ENCODE data around the gene VWA2.
A peak's percentile ranks its signal among the peaks of the same experiment; 100 is the strongest.

The VWA2 gene

DNA sequence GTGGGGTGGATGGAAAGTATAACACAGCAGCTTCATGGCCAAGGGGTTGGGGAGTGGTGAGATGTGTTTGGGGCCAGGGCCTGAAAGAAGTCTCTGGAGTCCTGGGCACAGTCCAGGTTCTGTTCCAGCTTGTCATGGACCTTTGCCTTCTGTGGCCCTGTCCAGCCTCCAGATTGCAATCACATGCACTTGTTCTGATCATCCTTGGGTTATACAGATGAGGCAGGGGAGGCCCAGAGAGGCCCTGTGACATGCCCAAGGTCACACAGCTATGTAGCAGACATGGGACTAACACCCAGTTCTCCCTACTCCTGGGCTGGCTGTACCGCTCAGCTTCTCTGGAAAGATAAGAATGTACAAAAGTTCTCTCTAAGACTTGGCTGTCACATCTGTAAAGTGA is 11.7 kb downstream of the VWA2 start:
- DNase-seq = no peak

DNA sequence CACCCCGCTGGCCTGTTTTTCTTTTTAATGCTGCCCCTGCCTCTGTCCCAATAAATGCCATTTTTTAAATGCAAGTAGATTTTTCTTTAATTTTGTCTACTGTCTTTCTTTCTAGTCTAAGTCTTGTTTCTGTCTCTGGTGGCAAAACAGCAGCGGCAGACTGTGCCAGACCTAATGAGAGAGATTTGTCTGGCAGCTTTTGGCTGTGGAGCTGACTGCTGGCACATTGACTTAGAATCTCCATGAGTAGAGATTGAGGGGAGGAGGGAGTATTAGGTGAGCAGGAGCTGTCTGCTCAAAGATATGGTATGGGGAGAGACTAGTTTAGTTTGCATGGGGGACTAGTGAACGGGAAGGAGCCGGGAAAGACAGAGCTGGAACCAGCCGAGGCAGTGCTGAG is 13.0 kb downstream of the VWA2 start:
- no peak for DNase-seq

- no peak for DNase-seq
Observed at GRCh38 chr10:114252883-114253282, 13.8 kb downstream of the VWA2 start.

GRCh38 chr10:114255227-114255626 is 16.2 kb downstream of the VWA2 start:
- no peak for DNase-seq

- DNase-seq = no peak
Observed at GRCh38 chr10:114256008-114256765, 17.1 kb downstream of the VWA2 start.

- no peak for DNase-seq
Observed at GRCh38 chr10:114256822-114257221, 17.8 kb downstream of the VWA2 start.

DNA sequence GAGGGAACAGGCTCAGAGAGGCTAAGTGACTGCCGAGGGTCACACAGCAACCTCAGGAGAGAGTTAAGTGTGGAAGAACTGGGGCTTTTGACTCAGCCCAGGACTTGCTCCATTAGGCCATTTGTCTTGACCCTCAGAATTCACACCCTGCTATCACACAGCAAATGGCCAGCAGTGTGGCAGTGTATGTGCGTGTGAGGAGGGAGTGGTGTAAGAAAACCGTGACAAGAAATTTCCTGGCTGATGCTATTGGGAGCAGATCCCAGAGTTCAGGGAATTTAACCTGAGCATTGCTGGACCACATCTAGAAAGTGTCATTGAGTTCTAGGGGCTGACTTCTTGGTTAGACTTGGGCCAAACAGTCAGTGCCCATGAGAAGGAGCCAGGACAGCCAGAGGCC is 18.4 kb downstream of the VWA2 start:
- DNase-seq = no peak

GRCh38 chr10:114258274-114258840 is 19.3 kb downstream of the VWA2 start:
- DNase-seq = no peak

DNA sequence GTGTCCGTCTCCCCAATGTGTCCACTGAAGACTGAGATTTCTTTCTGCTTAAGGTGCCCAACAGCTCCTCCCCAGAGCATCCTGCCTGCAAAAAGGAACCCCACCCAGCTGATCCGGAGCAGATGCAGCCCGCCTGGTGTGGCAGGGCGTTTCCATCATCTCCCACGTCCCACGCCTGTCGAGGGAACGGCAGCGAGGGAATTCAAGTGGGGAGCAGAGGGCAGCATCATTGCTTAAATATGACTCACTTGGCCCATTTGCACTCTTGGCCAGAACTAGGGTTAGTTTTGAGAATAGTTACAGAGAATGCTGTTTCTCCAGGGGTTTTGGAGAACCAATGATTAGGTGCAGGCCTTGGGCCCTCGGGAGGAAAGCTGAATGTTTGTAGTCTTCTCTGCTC is 20.8 kb downstream of the VWA2 start:
- no peak for DNase-seq

GRCh38 chr10:114260366-114260765 is 21.3 kb downstream of the VWA2 start:
- no peak for DNase-seq

DNA sequence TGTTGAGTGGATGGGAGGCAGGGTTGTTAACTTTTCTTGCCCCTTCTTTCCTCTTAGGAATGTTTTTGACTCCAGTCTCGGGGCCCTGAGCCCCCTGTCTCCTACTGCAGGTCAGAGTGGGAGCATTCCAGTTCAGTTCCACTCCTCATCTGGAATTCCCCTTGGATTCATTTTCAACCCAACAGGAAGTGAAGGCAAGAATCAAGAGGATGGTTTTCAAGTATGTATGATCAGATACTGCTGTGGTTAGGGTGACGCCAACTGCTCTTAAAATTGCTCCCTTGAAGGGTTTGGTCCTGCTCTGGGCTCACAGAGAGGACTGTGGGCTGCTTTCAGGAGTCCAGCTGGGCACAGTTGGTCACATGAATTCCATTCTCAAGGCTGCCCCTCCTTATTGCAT is 22.0 kb downstream of the VWA2 start:
- no peak for DNase-seq

GRCh38 chr10:114262496-114262895 is 23.4 kb downstream of the VWA2 start:
- no peak for DNase-seq

- DNase-seq = no peak
Observed at GRCh38 chr10:114265392-114266053, 26.5 kb downstream of the VWA2 start.

DNA sequence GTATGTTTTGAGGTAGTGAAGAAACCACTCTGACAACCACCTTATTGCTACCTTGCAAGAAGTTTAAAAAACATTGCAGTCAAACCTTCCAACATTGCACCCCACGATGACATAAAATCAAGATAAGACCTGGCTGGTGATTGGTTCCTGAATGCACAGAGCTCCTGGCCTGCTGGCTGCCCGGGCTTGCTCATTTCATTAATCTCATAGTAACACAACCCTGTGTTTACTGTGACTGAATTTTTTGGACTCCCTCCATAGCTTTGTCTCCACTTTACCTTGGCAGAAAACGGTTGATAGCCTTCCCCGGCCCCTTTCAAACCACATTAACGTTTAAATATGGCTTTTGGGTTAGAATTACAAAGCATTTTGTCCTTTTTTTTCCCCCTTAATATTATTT is 27.5 kb downstream of the VWA2 start:
- DNase-seq = peak; percentile 7

DNA sequence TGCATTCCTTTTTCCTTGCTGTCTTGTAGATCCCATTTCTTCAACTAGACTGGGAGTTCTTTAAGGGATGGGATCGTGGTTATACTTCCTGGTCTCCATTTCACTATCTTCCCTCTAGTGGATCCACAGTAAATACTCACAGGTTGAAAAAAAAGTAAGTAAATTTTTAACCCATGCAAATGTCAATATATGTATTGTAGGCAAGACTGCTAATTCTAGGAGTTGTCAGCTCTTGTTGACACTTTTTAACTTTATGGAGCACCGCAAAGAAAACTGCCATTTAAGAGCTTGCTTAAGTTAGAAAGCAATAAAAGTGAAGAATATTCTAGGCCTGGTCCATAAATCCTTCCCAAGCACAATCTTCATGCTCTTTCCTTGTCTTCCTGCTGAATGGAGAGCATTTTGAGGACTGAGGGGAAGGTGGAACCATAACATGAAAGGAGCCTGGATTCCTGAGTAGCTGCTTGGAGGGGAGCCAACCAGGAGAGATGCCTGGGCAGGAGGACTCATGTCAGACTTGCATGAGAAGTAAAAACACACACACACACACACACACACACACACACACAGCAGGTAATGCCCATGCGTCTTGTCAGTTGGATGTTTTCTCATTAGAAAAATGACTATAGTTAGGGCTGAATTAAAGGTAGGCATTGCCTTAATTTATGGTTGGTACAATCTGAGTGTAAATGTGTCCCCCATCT is 32.2 kb downstream of the VWA2 start:
- no peak for DNase-seq

DNA sequence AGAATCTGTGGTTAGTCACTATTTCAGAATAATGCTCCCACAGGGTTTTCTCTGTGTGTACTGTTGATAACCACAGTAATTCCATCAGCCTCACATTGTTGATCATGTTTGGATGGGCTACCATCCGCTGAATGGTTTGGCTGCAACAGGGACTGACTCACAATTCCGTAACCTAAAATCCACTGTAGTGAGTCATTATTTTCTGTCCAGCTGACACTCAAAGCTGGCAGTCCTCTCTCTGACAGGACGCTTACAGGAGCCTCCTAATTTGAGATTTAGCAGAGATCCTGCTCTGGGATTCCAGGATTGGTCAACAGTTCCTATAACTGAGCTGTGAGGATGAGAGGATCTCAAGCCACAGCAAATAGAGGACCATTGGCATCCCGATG is 32.7 kb downstream of the VWA2 start:
- no peak for DNase-seq

- DNase-seq = no peak
Observed at GRCh38 chr10:114272696-114273095, 33.6 kb downstream of the VWA2 start.

- no peak for DNase-seq
Observed at GRCh38 chr10:114273910-114274309, 34.9 kb downstream of the VWA2 start.

DNA sequence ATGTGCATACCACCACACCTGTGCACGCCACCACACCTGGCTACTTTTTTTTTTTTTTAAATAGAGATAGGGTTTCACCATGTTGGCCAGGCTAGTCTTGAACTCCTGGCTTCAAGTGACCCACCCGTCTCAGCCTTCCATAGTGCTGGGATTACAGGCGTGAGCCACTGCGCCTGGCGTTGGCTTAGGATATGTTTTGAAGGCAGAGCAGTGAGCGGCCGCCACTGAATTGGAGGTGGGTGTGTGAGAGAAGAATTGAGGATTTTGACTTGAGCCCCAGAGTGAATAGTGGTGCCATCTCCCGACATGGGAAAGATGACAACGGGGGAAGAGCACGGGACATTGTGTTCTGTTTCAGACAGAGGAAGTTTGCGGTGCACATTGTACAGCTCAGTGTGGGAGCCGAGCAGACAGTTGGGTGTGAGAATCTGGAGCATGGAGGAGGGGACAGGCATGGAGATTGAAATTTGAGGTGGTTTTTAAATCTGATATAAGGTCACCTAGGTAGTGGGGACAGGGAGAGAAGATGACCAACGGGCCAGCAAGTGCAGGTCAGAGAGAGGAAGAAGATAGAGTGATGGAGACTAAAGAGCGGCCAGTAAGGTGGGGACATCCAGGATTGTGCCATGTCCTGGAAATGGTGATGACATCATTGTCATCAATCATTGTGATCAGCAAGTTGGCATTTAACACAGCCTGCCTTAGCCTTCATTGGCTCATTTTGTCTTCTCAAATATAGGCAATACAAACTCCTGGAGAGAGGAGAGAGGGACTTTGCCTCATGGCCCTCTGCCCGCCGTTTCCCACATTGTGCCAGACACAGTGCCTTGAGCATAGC is 35.8 kb downstream of the VWA2 start:
- DNase-seq = no peak

DNA sequence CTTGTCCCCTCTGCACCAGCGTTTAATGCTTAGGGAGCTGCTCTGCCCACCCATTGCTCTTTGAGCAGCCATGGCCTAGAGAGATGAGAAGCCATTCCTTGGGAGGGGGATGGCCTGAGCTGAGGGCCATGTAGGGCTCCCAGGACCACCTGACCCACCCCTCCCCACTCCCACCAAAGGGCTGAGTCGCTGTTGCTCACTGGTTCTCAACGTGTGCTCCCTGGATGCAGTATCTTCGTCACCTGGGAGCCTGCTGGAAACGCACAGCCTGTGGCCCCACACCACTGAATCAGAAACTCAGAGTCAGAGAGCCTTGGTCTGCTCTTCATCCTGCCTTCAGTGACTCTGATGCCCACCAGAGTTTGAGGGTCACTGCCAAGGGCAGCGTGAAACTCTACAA is 37.0 kb downstream of the VWA2 start:
- DNase-seq = no peak

DNA sequence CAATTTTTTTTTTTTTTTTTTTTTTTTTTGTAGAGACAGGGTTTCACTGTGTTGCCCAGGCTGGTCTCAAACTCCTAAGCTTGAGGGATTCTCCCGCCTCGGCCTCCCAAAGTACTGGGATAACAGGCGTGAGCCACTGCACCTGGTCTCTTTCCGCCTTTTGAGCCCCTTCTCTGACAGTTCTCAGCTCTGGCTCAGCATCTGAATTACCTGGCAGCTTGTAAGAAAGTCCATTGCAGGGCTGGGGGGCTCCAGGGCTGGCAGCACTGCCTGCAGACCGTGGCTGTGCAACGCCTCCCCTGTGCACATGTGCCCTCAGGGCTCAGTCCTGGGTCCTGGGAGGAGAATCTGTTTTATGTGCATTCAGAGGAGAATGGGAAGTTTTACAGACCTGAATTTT is 37.6 kb downstream of the VWA2 start:
- DNase-seq = no peak

- DNase-seq = no peak
Observed at GRCh38 chr10:114278140-114278883, 39.3 kb downstream of the VWA2 start.
